ENCODE measurements around the gene CNPY2.
"Not testable (repeated sequence)": the region's sequence is repeated elsewhere in the genome, so short reads cannot be mapped to it uniquely, and the experiment has no call there.

CNPY2 gene

DNA sequence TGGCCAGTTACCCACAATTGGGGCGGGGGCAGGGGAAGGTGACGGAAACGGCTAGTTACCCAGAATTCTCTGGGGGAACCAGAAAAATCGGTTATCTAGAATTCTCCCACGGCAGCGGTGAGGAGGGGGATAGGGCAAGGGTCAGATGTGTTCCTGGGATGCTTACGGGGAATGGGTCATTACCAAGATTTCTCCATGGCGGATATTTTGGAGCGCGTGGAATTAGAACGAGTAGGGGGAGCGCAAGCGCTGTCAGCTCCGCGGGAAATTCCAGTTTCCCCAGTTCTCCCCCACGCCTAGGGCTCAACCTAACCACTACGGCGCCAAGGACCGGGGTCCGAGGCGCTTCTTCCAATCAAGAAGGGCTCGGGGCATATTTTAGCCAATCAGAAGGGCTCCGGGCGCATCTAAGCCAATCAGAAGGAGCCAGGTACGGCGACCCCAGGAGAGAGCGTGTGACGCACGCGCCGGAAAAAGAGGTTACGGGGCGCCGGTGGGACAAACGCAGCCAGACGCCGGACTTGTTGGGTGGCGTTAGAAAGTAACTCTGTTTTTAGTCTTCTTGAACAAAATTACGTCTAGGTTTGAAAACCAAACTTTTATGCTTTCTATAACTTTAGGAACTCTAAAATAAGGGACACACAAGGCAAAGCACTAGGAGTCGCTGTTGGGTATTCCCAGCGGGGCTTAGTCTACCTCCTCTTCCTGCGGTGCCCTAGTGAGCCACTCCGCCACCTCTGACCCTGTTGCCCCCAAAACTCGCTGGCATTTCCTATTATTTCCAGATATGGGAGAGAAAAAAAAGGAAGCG, 18.1 kb upstream of the CNPY2 start, which contains the start of gene PAN2:
Gene PAN2 (minus strand): TSS at position 322 of the 811 bp plus-strand sequence. CDS start 906 bp downstream, outside the sequence.
- peak; percentile 90 for DNase-seq (ENCODE audit: low read depth)

GRCh38 chr12:56333197-56333678, 17.4 kb upstream of the CNPY2 start:
- DNase-seq (ENCODE audit: low read depth) = no peak

GRCh38 chr12:56332512-56333196, 16.9 kb upstream of the CNPY2 start:
- DNase-seq (ENCODE audit: low read depth) = no peak

GRCh38 chr12:56330936-56331490, 15.2 kb upstream of the CNPY2 start:
- DNase-seq (ENCODE audit: low read depth) = no peak

DNA sequence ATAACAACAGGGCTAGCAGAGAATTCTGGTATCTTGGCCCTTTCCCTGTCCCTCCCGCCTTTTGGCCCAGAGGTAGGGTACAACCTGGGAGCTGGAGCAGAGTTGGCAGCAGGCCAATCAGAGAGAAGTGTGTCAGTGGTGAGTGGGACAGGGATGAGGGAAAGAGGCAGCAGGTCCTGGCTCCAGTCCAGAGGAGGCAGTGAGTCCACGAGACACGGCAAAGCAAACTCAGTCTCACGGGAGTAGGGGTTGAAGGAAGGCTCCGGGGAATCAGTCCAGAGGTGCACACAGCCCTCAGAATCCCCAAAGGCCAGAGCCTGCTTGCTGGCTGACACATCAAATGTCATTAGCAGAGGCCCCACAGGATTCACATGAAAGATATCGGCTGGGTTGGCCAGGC, 10.7 kb upstream of the CNPY2 start:
- DNase-seq (ENCODE audit: low read depth) = no peak

DNA sequence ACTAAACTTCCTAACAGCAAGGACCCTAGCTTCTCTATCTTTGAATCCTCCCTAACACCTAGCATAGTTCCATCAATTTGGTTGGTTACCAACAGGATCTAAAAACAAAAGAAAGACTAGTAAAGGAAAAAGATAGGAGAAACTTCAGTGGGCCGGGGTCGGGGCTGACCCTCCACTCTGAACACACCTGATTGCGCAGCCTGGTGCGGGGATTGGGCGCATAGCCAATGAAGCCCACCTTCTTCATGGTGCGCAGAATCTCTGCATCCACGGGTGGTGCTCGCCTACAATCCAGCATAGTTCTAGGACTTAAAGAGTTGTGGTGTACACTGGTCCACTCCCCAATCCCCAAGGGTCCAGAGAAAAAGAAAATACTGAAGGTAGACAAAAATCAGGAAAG, 10.3 kb upstream of the CNPY2 start:
- DNase-seq (ENCODE audit: low read depth) = no peak

- no peak for DNase-seq (ENCODE audit: low read depth)
These were observed 8.4 kb upstream of the CNPY2 start for GRCh38 chr12:56324206-56324605.

DNA sequence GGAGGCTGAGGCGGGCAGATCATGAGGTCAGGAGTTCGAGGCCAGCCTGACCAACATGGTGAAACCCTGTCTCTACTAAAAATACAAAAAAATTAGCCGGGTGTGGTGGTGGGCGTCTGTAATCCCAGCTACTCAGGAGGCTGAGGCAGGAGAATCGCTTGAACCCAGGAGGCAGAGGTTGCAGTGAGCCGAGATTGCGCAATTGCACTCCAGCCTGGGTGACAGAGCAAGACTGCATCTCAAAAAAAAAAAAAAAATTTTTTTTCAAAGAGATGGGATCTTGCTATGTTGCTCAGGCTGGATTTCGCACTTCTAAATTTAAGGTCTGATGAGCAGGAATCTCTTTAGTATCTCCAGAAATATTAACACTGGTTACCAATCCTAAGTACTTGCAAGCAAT, 5.8 kb upstream of the CNPY2 start:
- DNase-seq (ENCODE audit: low read depth) = not testable (repeated sequence)

GRCh38 chr12:56321027-56321426, 5.2 kb upstream of the CNPY2 start:
- DNase-seq (ENCODE audit: low read depth) = no peak

GRCh38 chr12:56317675-56318074, 1.9 kb upstream of the CNPY2 start:
- no peak for DNase-seq (ENCODE audit: low read depth)

DNA sequence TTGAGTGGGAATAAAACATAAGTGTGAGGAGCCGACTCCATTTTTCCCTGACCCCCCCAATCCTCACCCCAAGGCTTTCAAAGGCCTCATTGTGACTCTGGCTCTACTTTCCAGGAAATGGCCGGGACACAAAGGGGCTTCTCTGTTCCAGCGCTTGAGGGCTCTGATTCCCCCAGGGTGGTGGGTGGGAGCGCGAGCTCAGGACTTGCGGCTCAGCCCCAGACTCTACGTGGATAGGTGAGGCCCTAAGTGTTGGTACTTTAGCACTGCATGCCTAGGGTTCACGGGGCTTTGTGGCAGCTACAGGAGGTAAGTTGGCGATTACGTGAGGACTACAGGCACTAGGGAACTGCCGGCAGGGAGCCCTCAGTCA, 553 bp downstream of the CNPY2 start:
- no peak for DNase-seq (ENCODE audit: low read depth)

DNA sequence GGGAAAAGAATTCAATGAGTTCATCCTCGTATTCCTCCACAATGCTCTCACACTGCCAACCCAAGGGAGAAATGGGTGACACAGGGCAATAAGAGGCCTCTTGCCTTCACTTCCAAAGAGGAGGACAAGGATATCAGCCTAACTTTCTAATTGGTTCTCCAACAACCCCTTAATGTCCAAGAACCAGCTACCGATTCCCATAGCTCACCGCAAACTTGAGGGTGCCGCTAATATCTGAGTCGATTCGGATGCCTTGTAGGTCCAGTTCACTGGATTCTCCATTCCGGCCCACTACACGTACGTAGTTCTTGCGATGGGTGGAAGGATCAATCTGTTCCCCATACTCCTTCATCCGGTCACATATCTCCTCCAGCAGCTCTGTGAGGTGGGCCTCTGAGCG, 4.8 kb downstream of the CNPY2 start:
- DNase-seq (ENCODE audit: low read depth) = no peak

DNA sequence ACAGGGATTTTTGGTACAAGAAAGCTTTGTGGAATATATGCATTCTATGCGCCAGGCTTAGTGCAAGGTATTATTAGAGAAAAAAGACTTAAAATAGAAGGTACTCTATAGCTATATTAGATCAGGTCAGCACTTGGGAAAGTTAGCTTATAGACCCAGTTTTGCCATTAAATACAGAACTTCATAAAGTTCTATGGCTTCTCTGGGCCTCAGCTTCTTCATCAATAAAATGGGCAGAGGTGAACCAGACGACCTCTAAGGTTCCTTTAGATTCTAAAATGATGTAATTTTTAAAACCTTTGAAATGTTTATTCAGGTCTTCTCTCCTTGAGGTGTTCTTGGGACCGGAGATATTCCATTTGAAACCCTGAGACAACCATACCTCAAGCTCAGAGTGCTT, 7.1 kb downstream of the CNPY2 start:
- DNase-seq (ENCODE audit: low read depth) = no peak

- DNase-seq (ENCODE audit: low read depth) = no peak
These were observed 8.4 kb downstream of the CNPY2 start for GRCh38 chr12:56307221-56307965.

- no peak for DNase-seq (ENCODE audit: low read depth)
These were observed 10.8 kb downstream of the CNPY2 start for GRCh38 chr12:56304872-56305590.

GRCh38 chr12:56304276-56304675, 11.5 kb downstream of the CNPY2 start:
- no peak for DNase-seq (ENCODE audit: low read depth)

GRCh38 chr12:56300644-56301464, 14.9 kb downstream of the CNPY2 start:
- no peak for DNase-seq (ENCODE audit: low read depth)

GRCh38 chr12:56299853-56300643, 15.7 kb downstream of the CNPY2 start, which contains the start of gene CS:
Gene CS (minus strand): TSS chr12:56300330. CDS start chr12:56300201, 129 bp downstream.
- peak; percentile 89 for DNase-seq (ENCODE audit: low read depth)

- no peak for DNase-seq (ENCODE audit: low read depth)
These were observed 16.4 kb downstream of the CNPY2 start for GRCh38 chr12:56299308-56299852.

All from non-pigmented ciliary epithelial cell (primary cell).